Activated CD4-positive, CD25-positive, alpha-beta regulatory T cell treated with anti-CD3 and anti-CD28 coated beads, Interleukin-2, amount 50 U/mL, for 16 hours (primary cell): ENCODE data around the gene KCNH2.
"Not testable (repeated sequence)": the region's sequence is repeated elsewhere in the genome, so short reads cannot be mapped to it uniquely, and the experiment has no call there.

Experiments used
- DNase-seq: peaks from one replicate; pipeline ENCODE4 v3.0.0-alpha.2; 2020; ENCODE audit warnings: low read depth, low spot score

KCNH2 gene, protein sequence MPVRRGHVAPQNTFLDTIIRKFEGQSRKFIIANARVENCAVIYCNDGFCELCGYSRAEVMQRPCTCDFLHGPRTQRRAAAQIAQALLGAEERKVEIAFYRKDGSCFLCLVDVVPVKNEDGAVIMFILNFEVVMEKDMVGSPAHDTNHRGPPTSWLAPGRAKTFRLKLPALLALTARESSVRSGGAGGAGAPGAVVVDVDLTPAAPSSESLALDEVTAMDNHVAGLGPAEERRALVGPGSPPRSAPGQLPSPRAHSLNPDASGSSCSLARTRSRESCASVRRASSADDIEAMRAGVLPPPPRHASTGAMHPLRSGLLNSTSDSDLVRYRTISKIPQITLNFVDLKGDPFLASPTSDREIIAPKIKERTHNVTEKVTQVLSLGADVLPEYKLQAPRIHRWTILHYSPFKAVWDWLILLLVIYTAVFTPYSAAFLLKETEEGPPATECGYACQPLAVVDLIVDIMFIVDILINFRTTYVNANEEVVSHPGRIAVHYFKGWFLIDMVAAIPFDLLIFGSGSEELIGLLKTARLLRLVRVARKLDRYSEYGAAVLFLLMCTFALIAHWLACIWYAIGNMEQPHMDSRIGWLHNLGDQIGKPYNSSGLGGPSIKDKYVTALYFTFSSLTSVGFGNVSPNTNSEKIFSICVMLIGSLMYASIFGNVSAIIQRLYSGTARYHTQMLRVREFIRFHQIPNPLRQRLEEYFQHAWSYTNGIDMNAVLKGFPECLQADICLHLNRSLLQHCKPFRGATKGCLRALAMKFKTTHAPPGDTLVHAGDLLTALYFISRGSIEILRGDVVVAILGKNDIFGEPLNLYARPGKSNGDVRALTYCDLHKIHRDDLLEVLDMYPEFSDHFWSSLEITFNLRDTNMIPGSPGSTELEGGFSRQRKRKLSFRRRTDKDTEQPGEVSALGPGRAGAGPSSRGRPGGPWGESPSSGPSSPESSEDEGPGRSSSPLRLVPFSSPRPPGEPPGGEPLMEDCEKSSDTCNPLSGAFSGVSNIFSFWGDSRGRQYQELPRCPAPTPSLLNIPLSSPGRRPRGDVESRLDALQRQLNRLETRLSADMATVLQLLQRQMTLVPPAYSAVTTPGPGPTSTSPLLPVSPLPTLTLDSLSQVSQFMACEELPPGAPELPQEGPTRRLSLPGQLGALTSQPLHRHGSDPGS

DNA sequence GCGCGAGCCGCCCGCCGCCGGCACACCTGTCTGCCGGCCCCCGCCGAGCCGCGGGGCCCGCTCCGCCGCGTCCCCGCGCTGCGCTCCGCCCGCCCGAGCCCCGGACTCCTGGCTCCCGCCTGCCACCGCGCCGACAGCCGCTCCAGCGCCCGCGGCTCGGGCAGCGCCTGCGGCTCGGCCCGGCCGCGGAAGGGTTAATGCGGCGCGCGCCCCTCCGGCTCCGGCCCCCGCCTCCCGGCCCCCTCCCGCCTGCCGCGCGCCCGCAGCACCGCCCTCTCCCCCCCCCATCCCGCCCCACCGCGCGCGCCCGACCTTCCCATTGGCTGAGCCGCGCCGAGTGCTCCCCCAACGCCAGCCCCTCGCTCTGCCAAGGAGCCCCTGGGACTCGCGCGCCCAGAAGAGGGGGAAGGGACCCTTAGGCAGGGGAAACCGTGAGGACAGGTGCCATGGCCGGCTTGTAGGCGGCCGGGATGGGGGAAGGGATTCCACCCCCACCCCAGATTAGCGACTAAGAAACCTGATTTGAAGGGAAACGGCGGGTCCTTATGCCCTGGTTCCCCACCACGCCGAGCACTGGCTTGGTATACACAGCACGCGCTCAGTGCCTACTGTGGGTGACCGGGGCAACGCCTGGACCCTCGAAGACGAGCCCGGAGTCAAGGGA lies at the start of gene KCNH2:
Gene KCNH2 (minus strand): TSS at position 196 of the 664 bp plus-strand sequence. CDS start 408 bp downstream, outside the sequence.
- DNase-seq, result no peak

DNA sequence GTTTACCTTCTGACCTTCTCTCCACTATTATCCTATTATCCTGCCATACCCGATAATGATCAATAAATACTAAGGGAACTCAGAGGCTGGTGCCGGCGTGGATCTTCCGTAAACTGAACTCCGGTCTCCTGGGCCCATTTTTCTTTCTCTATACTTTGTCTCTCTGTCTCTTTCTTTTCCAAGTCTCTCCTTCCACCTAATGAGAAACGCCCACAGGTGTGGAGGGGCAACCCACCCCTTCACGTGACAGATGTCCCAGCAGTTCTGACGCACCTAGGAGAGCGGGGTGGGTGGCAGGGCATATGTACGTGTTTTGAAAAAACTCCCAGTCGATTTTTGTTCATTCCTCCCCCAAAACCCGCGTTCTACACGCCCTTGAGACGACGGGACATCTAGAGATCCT lies 49.6 kb upstream of the KCNH2 start:
- not testable (repeated sequence) for DNase-seq

GRCh38 chr7:151026771-151027727 lies 48.9 kb upstream of the KCNH2 start:
- DNase-seq, result not testable (repeated sequence)

- no peak for DNase-seq
Observed at GRCh38 chr7:151025924-151026671, 48.0 kb upstream of the KCNH2 start.

DNA sequence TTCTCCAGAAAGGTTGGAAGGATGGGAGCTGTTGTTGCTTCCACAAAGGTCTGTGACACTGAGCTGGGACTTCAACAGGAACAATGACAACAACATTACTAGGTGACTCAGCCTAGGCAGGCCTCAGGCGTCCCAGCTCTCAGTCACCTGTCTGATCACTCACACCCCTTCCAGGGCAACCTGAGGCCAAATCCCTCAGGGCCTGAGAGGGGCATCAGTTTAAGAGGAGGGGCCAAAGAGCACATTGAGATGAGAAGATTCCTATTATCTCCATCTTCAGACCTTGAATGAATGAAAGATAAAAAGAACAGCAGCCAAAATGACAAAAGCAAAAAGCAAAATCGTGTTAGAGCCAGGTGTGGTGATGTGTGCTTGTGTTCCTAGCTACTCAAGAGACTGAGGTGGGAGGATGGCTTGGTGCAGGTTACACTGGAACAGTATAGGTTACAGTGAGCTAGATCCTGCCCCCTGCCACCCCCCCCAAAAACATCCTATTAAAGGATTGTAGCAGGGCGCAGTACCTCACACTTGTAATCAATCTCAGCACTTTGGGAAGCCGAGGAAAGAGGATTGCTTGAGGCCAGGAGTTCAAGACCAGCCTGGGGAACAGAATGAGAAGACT lies 46.4 kb upstream of the KCNH2 start, which contains the start of gene ATG9B:
Gene ATG9B (minus strand): TSS at position 60 of the 622 bp plus-strand sequence. CDS start 71 bp downstream, outside the sequence.
- no peak for DNase-seq

GRCh38 chr7:151023232-151023631 lies 45.1 kb upstream of the KCNH2 start:
- DNase-seq, result no peak

GRCh38 chr7:151020231-151020630 lies 42.1 kb upstream of the KCNH2 start:
- no peak for DNase-seq

- DNase-seq, result no peak
Observed at GRCh38 chr7:151019130-151019447, 41.0 kb upstream of the KCNH2 start.

DNA sequence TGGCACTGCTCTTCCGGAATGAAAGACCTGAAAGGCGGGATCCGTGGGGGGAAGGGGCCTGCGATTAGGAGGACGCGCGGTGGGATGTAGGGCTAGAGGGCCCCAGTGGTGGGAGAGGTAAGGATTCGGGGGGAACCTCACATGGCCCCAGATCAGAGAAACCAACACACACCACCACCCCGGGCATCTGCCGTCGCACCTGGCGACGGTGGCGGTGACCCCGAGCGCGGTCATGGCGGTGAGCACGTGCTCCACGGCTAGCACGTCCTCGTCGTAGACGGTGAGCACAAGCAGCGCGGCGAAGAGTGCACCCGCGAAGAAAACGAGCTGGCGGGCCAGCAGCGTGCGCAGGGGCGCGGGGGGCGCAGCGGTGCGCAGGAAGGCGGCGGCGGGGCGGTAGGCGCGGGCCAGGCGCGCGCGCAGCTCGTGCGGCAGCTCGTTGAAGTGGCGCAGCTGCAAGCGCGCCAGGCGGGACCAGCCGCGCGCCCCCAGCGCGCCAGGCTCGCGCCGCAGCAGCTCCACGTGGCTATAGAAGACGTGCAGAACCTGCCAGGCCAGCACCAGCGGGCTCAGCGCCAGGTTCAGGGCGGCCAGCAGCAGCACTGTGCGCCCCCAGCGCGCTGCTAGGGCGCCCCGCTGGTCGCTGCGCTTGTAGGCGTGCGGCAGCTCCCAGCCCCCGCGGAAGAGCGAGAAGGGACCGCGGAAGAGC lies 40.5 kb upstream of the KCNH2 start:
- DNase-seq, result no peak

DNA sequence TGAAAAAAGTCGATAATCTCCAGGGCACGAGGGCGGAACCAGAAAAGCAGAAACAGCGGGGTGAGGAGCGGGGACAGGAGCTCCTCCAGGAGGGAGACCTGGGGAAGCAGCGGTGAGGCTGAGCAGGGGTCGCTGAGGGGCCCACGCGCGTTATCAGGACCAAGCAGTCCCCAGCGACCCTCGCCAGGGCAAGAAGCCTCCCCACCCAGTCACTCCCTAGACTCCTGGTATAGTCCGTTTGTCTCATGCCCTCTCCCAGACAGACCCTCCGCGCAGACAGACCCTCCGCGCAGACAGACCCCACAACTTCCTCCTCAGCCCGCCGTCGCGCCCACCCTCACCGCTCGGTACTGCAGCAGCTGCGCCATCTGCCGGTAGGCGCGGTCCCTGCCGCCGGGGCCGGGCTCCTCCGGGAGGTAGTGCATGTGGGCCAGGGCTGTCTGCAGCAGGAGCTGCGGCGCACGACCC lies 39.9 kb upstream of the KCNH2 start:
- peak; percentile 63 for DNase-seq

DNA sequence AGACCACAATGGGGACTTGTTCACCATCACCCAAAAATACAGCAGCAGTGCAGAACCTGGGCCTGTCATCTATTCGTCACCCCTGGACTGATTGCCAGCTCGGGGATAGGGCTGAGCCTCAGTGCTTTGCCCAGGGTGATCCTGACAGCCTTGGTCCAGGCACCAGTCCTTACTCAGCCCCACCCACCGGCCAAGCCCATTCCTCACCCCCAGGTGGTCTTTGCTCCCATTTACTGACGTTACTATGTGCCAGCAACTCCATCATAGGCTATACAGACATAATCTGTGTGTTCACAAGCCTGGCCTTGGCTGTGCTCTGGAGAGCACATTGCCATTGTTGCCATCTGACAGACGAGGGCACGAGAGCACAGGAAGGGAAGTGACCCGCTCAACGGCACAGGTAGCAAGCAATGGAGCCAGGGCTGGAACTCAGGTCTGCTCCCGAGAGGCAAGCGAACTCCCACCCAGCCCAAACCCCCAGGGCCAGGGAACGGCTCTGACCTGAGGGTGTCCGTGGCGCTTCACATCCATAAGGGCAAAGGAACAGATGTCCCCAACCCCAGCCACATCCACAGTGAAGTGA lies 39.3 kb upstream of the KCNH2 start:
- no peak for DNase-seq

GRCh38 chr7:151016942-151017341 lies 38.8 kb upstream of the KCNH2 start:
- DNase-seq, result no peak

- DNase-seq, result no peak
Observed at GRCh38 chr7:151016505-151016904, 38.4 kb upstream of the KCNH2 start.

- DNase-seq, result no peak
Observed at GRCh38 chr7:151015967-151016366, 37.8 kb upstream of the KCNH2 start.

GRCh38 chr7:151014950-151015349 lies 36.8 kb upstream of the KCNH2 start:
- no peak for DNase-seq

GRCh38 chr7:151013733-151014497 lies 35.8 kb upstream of the KCNH2 start:
- peak; percentile 79 for DNase-seq

DNA sequence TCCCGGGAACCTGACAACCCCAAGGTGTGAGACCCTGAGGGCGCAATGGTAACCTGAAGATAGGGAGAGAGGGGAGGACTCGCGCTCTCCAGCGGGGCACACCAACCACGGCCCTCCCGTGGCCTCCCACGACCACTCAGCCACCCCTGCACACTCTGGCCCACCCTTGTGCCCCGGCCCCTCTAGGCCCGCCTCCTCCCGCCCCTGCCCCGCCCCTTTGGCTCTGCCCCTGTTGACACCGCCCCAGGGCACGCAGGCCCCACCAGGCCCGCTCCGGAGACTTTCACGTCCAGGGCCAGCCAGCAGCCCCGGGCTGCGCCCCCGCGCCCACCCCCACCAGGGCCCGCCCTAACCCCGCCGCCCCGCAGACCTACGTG lies 35.2 kb upstream of the KCNH2 start:
- no peak for DNase-seq
